HEK293 (cell line): ENCODE results near the gene CASKIN2.
"Not testable (repeated sequence)": the region's sequence is repeated elsewhere in the genome, so short reads cannot be mapped to it uniquely, and the experiment has no call there.

ENCODE experiments used
- CTCF ChIA-PET: fragments of 350-600 bp; formaldehyde crosslinking; extraction: SDS; loops from one replicate; lab custom pipeline; 2021; ENCODE audit warnings: antibody characterized with exemption; lab: Yijun Ruan, JAX
- POLR2A ChIA-PET: fragments of 300-600 bp; formaldehyde crosslinking; extraction: SDS; loops from one replicate; lab custom pipeline; 2020; ENCODE audit warnings: antibody characterized with exemption, inconsistent platforms; lab: Yijun Ruan, JAX
- H3K27ac ChIP-seq: fragments of 200-500 bp; sonication (Bioruptor generic); 2 replicates; pipeline ENCODE4 v1.5.1; 2014; ENCODE audit warnings: low read depth, low read length, control low read depth, inconsistent platforms; ENCODE audit errors: extremely low read depth
- H3K36me3 ChIP-seq, 2 experiments: fragments of 200-500 bp in 1 of 2; sonication (Bioruptor generic) in 1 of 2; 1 replicate in 1 of 2; 2 replicates in 1 of 2; pipeline ENCODE4 v1.5.1; 2014 to 2017; ENCODE audit warnings: inconsistent platforms in 2 of 2, low read length in 2 of 2; ENCODE audit not compliant: control insufficient read depth in 2 of 2, insufficient read depth in 1 of 2
- H3K4me1 ChIP-seq: fragments of 200-500 bp; sonication (Bioruptor generic); 2 replicates; pipeline ENCODE4 v1.5.1; 2014; ENCODE audit warnings: mild to moderate bottlenecking, low read length, inconsistent platforms; ENCODE audit not compliant: control insufficient read depth, insufficient read depth
- H3K4me3 ChIP-seq: 2 replicates; pipeline ENCODE4 v1.5.1; 2011; ENCODE audit warnings: low read depth, mild to moderate bottlenecking, control low read depth, low read length, moderate library complexity
- H3K9me3 ChIP-seq: fragments of 200-500 bp; sonication (Bioruptor generic); 2 replicates; pipeline ENCODE4 v1.5.1; 2014; ENCODE audit warnings: low read depth, low read length, inconsistent platforms; ENCODE audit not compliant: control insufficient read depth, insufficient read depth
- EGR2 ChIP-seq: fragments of 450-650 bp; formaldehyde crosslinking; IDR thresholded peaks from 2 replicates; pipeline ENCODE4 v1.5.1; 2016; ENCODE audit warnings: low read depth, missing biosample characterization, missing genetic modification characterization
- KLF9 ChIP-seq: fragments of 450-650 bp; formaldehyde crosslinking; IDR thresholded peaks from 2 replicates; pipeline ENCODE4 v1.5.1; 2016; ENCODE audit warnings: missing biosample characterization, missing genetic modification characterization, low read depth
- ZFHX2 ChIP-seq: fragments of 450-650 bp; formaldehyde crosslinking; conservative IDR thresholded peaks from 2 replicates; pipeline ENCODE4 v1.5.1; 2016; ENCODE audit warnings: missing biosample characterization, missing genetic modification characterization
- ZNF341 ChIP-seq: fragments of 450-650 bp; formaldehyde crosslinking; IDR thresholded peaks from 2 replicates; pipeline ENCODE4; 2016; ENCODE audit warnings: low read depth, missing biosample characterization, missing genetic modification characterization
- ZNF394 ChIP-seq: fragments of 450-650 bp; formaldehyde crosslinking; IDR thresholded peaks from 2 replicates; pipeline ENCODE4 v1.5.1; 2016; ENCODE audit warnings: missing biosample characterization, missing genetic modification characterization, mild to moderate bottlenecking, moderate library complexity, borderline replicate concordance
- ZSCAN4 ChIP-seq: fragments of 450-650 bp; formaldehyde crosslinking; IDR thresholded peaks from 2 replicates; pipeline ENCODE4 v1.5.1; 2017; ENCODE audit warnings: missing biosample characterization, missing genetic modification characterization
- TF ChIP-seq, protein P1 (sequence below): fragments of 450-650 bp; formaldehyde crosslinking; IDR thresholded peaks from 2 replicates; pipeline ENCODE4 v1.5.1; 2017; ENCODE audit warnings: missing biosample characterization, missing genetic modification characterization

Gene CASKIN2

DNA sequence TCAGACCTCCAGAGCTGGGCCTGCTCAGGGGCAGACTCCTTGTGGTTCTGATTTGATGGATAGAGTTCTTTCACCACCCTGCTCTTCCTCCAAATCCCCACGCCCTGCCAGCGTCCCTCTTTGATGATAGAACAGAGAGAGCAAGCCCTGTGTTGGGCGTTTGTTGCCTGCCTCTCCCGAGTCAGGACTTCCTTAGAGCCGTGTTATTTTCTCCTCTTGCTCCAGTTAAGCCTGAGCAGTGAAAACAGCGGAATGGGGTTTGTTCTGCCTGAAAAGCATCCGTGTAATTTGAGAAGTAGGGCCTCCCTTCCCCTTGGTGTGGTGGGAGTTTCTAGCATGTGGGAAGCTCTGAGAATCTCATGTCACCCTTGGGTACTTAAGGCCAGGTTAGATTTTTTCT lies 36.8 kb downstream of the CASKIN2 start:
- 0 out of 2 replicates have a peak overlapping the region, but pooled peaks have one; percentile 17 for H3K27ac ChIP-seq
- ChIA-PET CTCF (interaction anchor here (1.0 kb wide), 1 partner anchor 123 kb away, joined by 3 read pairs; no protein-coding TSS in a partner anchor), POLR2A (interaction anchor here (1.0 kb wide), 1 partner anchor 22 kb away, joined by 3 read pairs; the partner anchor contains the start of gene TMEM94)
- peaks cover 2% of the 10 kb centered on the region; the same call in 1 of the 2 replicates for H3K4me1 ChIP-seq
- TF ChIP-seq, protein P1, sequence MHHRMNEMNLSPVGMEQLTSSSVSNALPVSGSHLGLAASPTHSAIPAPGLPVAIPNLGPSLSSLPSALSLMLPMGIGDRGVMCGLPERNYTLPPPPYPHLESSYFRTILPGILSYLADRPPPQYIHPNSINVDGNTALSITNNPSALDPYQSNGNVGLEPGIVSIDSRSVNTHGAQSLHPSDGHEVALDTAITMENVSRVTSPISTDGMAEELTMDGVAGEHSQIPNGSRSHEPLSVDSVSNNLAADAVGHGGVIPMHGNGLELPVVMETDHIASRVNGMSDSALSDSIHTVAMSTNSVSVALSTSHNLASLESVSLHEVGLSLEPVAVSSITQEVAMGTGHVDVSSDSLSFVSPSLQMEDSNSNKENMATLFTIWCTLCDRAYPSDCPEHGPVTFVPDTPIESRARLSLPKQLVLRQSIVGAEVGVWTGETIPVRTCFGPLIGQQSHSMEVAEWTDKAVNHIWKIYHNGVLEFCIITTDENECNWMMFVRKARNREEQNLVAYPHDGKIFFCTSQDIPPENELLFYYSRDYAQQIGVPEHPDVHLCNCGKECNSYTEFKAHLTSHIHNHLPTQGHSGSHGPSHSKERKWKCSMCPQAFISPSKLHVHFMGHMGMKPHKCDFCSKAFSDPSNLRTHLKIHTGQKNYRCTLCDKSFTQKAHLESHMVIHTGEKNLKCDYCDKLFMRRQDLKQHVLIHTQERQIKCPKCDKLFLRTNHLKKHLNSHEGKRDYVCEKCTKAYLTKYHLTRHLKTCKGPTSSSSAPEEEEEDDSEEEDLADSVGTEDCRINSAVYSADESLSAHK, result 0 out of 2 replicates have a peak, but pooled peaks have one; percentile 29
- TF ChIP-seq ZFHX2 (tag by site-specific recombination) (peak; percentile 70), KLF9 (no peak), EGR2 (tag by site-specific recombination) (peak; percentile 61; the same call in 1 of the 2 replicates)
- peaks cover 0 to 29% of the 10 kb centered on the region in 2 experiments; a peak in 2 of 3 replicates for H3K36me3 ChIP-seq
- no peak overlapping the region for H3K4me3 ChIP-seq
- H3K9me3 ChIP-seq, result no peaks in the 10 kb centered on the region

DNA sequence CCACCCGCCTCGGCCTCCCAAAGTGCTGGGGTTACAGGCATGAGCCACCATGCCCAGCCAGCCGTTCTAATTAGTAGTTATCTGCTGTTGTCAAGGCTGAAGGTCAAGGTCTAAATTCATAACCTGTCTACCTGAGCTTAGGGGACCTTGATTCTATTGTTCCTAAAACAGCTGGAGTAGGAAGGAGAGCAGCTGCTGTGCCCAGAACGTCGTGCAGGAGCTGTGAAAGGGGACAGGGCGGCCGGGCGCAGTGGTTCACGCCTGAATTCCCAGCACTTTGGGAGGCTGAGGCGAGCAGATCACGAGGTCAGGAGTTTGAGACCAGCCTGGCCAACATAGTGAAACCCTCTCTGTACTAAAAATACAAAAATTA lies 37.9 kb downstream of the CASKIN2 start:
- H3K4me3 ChIP-seq, CTCF ChIA-PET, POLR2A ChIA-PET, H3K27ac ChIP-seq, H3K4me1 ChIP-seq, H3K9me3 ChIP-seq: not testable (repeated sequence)
- peaks cover 0 to 34% of the 10 kb centered on the region in 2 experiments; a peak in 2 of 3 replicates for H3K36me3 ChIP-seq

DNA sequence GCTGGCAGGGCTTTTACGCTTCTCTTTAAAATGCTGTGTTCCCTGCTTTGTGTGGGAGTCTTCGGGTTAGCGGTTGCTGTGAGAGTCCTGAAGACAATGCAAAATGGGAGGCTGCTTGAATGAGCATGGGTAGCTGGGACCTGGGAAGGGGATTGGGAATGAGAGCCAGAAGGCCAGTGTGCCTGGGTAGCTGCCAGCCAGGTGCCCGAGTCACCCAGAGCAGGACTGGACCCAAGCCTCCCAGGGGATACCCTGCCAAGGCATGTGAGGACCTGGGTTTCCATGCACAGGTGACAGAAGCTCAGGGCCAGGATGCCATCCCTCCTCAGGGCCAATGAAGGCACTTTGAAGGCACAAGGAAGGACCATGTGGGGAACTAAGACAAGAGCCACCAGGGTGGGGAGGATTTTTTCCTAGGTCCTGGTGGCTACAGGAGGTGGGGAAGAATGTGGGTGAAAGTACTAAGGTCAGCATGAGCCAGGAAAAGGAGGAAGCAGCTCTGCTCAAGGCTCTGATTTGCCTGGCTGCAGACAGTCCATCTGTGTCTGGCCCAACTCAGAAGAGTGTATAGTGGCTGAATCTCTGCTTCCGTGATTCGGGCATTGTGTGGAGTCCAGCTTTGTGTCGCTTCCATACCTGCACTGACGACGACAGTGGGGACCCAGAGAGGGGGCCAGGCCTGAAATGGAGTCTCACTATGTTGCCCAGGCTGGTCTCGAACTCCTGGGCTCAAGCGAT lies 38.4 kb downstream of the CASKIN2 start:
- Histone ChIP-seq H3K4me1 (peaks cover 2% of the 10 kb centered on the region; the same call in 1 of the 2 replicates), H3K4me3 (no peak overlapping the region), H3K27ac (no peak overlapping the region), H3K36me3 (peaks cover 0 to 40% of the 10 kb centered on the region in 2 experiments; a peak in 2 of 3 replicates), H3K9me3 (no peaks in the 10 kb centered on the region)
- ChIA-PET CTCF (interaction anchor here (0.7 to 1.2 kb wide), 3 partner anchors 40 to 124 kb away, joined by 3 to 5 read pairs (median 3); partner anchors contain the start of gene TSEN54), POLR2A (interaction anchor here (0.5 to 1.5 kb wide), 3 partner anchors 9 to 73 kb away, joined by 4 to 5 read pairs (median 5); partner anchors contain the start of gene TMEM94)
- TF ChIP-seq ZFHX2 (tag by site-specific recombination), result 0 out of 2 replicates have a peak, but pooled peaks have one; percentile 9
- no peak for TF ChIP-seq ZNF394 (tag by site-specific recombination)

- no peak overlapping the region for H3K4me3 ChIP-seq
- TF ChIP-seq ZNF341 (tag by site-specific recombination) (peak; percentile 66), ZSCAN4 (tag by site-specific recombination) (no peak)
- TF ChIP-seq, all 188 proteins: peak for 1
- ChIA-PET CTCF (interaction anchor here (0.7 to 1.2 kb wide), 3 partner anchors 40 to 310 kb away, joined by 3 read pairs; partner anchors contain the start of gene TSEN54), POLR2A (interaction anchor here (0.5 to 1.5 kb wide), 3 partner anchors 10 to 73 kb away, joined by 4 to 5 read pairs (median 5); partner anchors contain the start of gene TMEM94)
- Histone ChIP-seq H3K9me3 (no peaks in the 10 kb centered on the region), H3K27ac (no peak overlapping the region), H3K4me1 (peaks cover 2% of the 10 kb centered on the region; the same call in 1 of the 2 replicates), H3K36me3 (peaks cover 0 to 44% of the 10 kb centered on the region in 2 experiments; a peak in 2 of 3 replicates)
Observed at GRCh38 chr17:75476271-75476671, 39.1 kb downstream of the CASKIN2 start.
